Neural cell (in vitro differentiated cells): ENCODE data around the gene KCNIP4. TPM values are rescaled to one million over a fixed set of nuclear protein-coding genes. Genes with fewer than 3 reads are reported as not detected.
A peak's percentile ranks its signal among the peaks of the same experiment; 100 is the strongest.

Experiments
- H2AFZ ChIP-seq: fragments of 200-600, 300-800 bp; sonication (generic), shearing (Covaris generic); 2 replicates; pipeline ENCODE4 v1.6.0; 2014; ENCODE audit warnings: low read depth, mild to moderate bottlenecking, antibody characterized with exemption, low read length, moderate library complexity
- H3F3A ChIP-seq: fragments of 200-600 bp; shearing (Covaris generic); 2 replicates; pipeline ENCODE4 v1.6.1; 2016; ENCODE audit warnings: mild to moderate bottlenecking, moderate library complexity, mixed read lengths, antibody characterized with exemption, low read length; ENCODE audit not compliant: insufficient read depth, poor library complexity, severe bottlenecking
- H3K27ac ChIP-seq: fragments of 200-600, 300-800 bp; sonication (generic), shearing (Covaris generic); 2 replicates; pipeline ENCODE4 v1.5.1; 2014; ENCODE audit warnings: mild to moderate bottlenecking, low read length, moderate library complexity
- H3K27me3 ChIP-seq: fragments of 300-800, 200-600 bp; sonication (generic), shearing (Covaris generic); 2 replicates; pipeline ENCODE4 v1.6.0; 2014; ENCODE audit warnings: mild to moderate bottlenecking, low read depth, low read length, moderate library complexity; ENCODE audit not compliant: insufficient read depth
- H3K36me3 ChIP-seq: fragments of 300-800, 200-600 bp; sonication (generic), shearing (Covaris generic); 2 replicates; pipeline ENCODE4 v1.5.1; 2014; ENCODE audit warnings: mild to moderate bottlenecking, antibody characterized with exemption, low read length, moderate library complexity; ENCODE audit not compliant: insufficient read depth
- H3K4me2 ChIP-seq: fragments of 300-800, 200-600 bp; sonication (generic), shearing (Covaris generic); 2 replicates; pipeline ENCODE4 v1.6.0; 2014; ENCODE audit warnings: mild to moderate bottlenecking, low read length
- H3K4me3 ChIP-seq: fragments of 300-800, 200-600 bp; sonication (generic), shearing (Covaris generic); 2 replicates; pipeline ENCODE4 v1.5.1; 2014; ENCODE audit warnings: mild to moderate bottlenecking, low read length, moderate library complexity
- H3K79me2 ChIP-seq: fragments of 200-600 bp; shearing (Covaris generic); replicated peaks from 2 replicates; pipeline ENCODE4 v1.6.0; 2014; ENCODE audit warnings: mild to moderate bottlenecking, low read length, moderate library complexity; ENCODE audit not compliant: insufficient read depth
- H3K9ac ChIP-seq: fragments of 300-800, 200-600 bp; sonication (generic), shearing (Covaris generic); 2 replicates; pipeline ENCODE4 v1.6.1; 2016; ENCODE audit warnings: mild to moderate bottlenecking, low read length, mixed read lengths
- H3K9me2 ChIP-seq: fragments of 200-600 bp; shearing (Covaris generic); 2 replicates; pipeline ENCODE4 v1.6.1; 2016; ENCODE audit warnings: mild to moderate bottlenecking, low read length, mixed read lengths; ENCODE audit not compliant: insufficient read depth
- H3K9me3 ChIP-seq: fragments of 200-600, 300-800 bp; sonication (generic), shearing (Covaris generic); 2 replicates; pipeline ENCODE4 v1.6.1; 2016; ENCODE audit warnings: mild to moderate bottlenecking, mixed run types, low read length, moderate library complexity, mixed read lengths
- H4K20me1 ChIP-seq: fragments of 200-600 bp; shearing (Covaris generic); 2 replicates; pipeline ENCODE4 v1.6.1; 2016; ENCODE audit warnings: mild to moderate bottlenecking, mixed run types; ENCODE audit not compliant: insufficient read depth
- CTCF ChIP-seq: fragments of 450-650 bp; IDR thresholded peaks from 2 replicates; pipeline ENCODE4 v1.5.1; 2014; ENCODE audit warnings: antibody characterized with exemption, mild to moderate bottlenecking, moderate library complexity; ENCODE audit not compliant: poor library complexity, severe bottlenecking
- EP300 ChIP-seq: fragments of 450-650 bp; conservative IDR thresholded peaks from 2 replicates; pipeline ENCODE4 v1.6.1; 2014; ENCODE audit warnings: antibody characterized with exemption, mild to moderate bottlenecking, moderate library complexity; ENCODE audit not compliant: poor library complexity, severe bottlenecking
- EZH2 ChIP-seq: fragments of 200-600, 300-800 bp; shearing (Covaris generic), sonication (generic); IDR thresholded peaks from 2 replicates; pipeline ENCODE4 v1.6.1; 2014; ENCODE audit warnings: antibody characterized with exemption, low read length, borderline replicate concordance, mild to moderate bottlenecking; ENCODE audit not compliant: insufficient read depth, poor library complexity, severe bottlenecking
- MXI1 ChIP-seq: fragments of 450-650 bp; conservative IDR thresholded peaks from 2 replicates; pipeline ENCODE4 v1.6.1; 2014; ENCODE audit warnings: antibody characterized with exemption, mild to moderate bottlenecking; ENCODE audit not compliant: poor library complexity, severe bottlenecking
- POLR2AphosphoS5 ChIP-seq: IDR thresholded peaks from 2 replicates; pipeline ENCODE4 v1.6.1; 2012
- RAD21 ChIP-seq: fragments of 450-650 bp; conservative IDR thresholded peaks from 2 replicates; pipeline ENCODE4 v1.6.1; 2014; ENCODE audit warnings: antibody characterized with exemption, mild to moderate bottlenecking, moderate library complexity
- REST ChIP-seq: IDR thresholded peaks from 2 replicates; pipeline ENCODE4 v1.6.1; 2012; ENCODE audit warnings: borderline replicate concordance
- SMC3 ChIP-seq: fragments of 450-650 bp; conservative IDR thresholded peaks from 2 replicates; pipeline ENCODE4 v1.6.1; 2014; ENCODE audit warnings: antibody characterized with exemption, mild to moderate bottlenecking, moderate library complexity; ENCODE audit not compliant: poor library complexity
- TAF1 ChIP-seq: IDR thresholded peaks from 2 replicates; pipeline ENCODE4 v1.6.1; 2012; ENCODE audit warnings: low read depth
- polyA plus RNA-seq: library from polyadenylated mRNA; depleted of rRNA; stranded (reverse); fragments of >200 nt; gene quantifications from 2 replicates; pipeline ENCODE4 v1.2.3, GENCODE V29; 2014

The KCNIP4 gene
- polyA plus RNA-seq, 1 donor from 2014 or later: 22.8 TPM

- Histone ChIP-seq H3K9ac (no peak overlapping the region), H3K27ac (no peak overlapping the region), H4K20me1 (no peaks in the 10 kb centered on the region), H3K4me3 (no peak overlapping the region), H3K9me2 (no peaks in the 10 kb centered on the region), H3K79me2 (no peaks in the 10 kb centered on the region), H3K9me3 (no peaks in the 10 kb centered on the region), H2AFZ (no peak overlapping the region), H3K4me2 (no peak overlapping the region), H3K36me3 (no peaks in the 10 kb centered on the region), H3K27me3 (no peaks in the 10 kb centered on the region), H3F3A (no peaks in the 10 kb centered on the region)
- TF ChIP-seq POLR2AphosphoS5 (no peak), RAD21 (peak; percentile 78), SMC3 (peak; percentile 89), CTCF (peak; percentile 84)
Measured at GRCh38 chr4:21765810-21766407, 182.7 kb downstream of the KCNIP4 start.

GRCh38 chr4:21763855-21764254 lies 184.7 kb downstream of the KCNIP4 start:
- H3K9me3 ChIP-seq: no peaks in the 10 kb centered on the region
- H3K4me3 ChIP-seq: no peak overlapping the region
- H3K9me2 ChIP-seq: no peaks in the 10 kb centered on the region
- H3K79me2 ChIP-seq: no peaks in the 10 kb centered on the region
- H3F3A ChIP-seq: no peaks in the 10 kb centered on the region
- no peak overlapping the region for H3K4me2 ChIP-seq
- H3K27ac ChIP-seq: no peak overlapping the region
- no peaks in the 10 kb centered on the region for H3K27me3 ChIP-seq
- no peak overlapping the region for H3K9ac ChIP-seq
- TF ChIP-seq MXI1 (no peak), EZH2 (no peak), EP300 (no peak), POLR2AphosphoS5 (no peak), TAF1 (no peak), REST (no peak), SMC3 (no peak), CTCF (no peak), RAD21 (no peak)
- H3K36me3 ChIP-seq: no peaks in the 10 kb centered on the region
- H2AFZ ChIP-seq: no peak overlapping the region
- no peaks in the 10 kb centered on the region for H4K20me1 ChIP-seq
